Endothelial cell of umbilical vein (primary cell): ENCODE measurements around the gene COPS3.

Experiments
- EZH2 ChIP-seq: IDR thresholded peaks from 2 replicates; pipeline ENCODE4 v1.6.1; 2012; ENCODE audit warnings: borderline replicate concordance, low read depth, mild to moderate bottlenecking, moderate library complexity, low read length, inconsistent platforms; ENCODE audit not compliant: severe bottlenecking
- POLR2A ChIP-seq: IDR thresholded peaks from 2 replicates; pipeline ENCODE4 v1.6.1; 2012; ENCODE audit warnings: low read depth, mild to moderate bottlenecking, control low read depth, low read length
- TF ChIP-seq, protein P1 (sequence below), 2 donors: IDR thresholded peaks; 1 replicate in 1 of 2; 2 replicates in 1 of 2; pipeline ENCODE4 v1.5.1; 2011; ENCODE audit warnings: low read length in 2 of 2, mild to moderate bottlenecking in 2 of 2, moderate library complexity in 2 of 2, control low read depth in 1 of 2, inconsistent platforms in 1 of 2, low read depth in 1 of 2; ENCODE audit not compliant: insufficient read depth in 1 of 2; ENCODE audit errors: extremely low read depth in 1 of 2

DNA sequence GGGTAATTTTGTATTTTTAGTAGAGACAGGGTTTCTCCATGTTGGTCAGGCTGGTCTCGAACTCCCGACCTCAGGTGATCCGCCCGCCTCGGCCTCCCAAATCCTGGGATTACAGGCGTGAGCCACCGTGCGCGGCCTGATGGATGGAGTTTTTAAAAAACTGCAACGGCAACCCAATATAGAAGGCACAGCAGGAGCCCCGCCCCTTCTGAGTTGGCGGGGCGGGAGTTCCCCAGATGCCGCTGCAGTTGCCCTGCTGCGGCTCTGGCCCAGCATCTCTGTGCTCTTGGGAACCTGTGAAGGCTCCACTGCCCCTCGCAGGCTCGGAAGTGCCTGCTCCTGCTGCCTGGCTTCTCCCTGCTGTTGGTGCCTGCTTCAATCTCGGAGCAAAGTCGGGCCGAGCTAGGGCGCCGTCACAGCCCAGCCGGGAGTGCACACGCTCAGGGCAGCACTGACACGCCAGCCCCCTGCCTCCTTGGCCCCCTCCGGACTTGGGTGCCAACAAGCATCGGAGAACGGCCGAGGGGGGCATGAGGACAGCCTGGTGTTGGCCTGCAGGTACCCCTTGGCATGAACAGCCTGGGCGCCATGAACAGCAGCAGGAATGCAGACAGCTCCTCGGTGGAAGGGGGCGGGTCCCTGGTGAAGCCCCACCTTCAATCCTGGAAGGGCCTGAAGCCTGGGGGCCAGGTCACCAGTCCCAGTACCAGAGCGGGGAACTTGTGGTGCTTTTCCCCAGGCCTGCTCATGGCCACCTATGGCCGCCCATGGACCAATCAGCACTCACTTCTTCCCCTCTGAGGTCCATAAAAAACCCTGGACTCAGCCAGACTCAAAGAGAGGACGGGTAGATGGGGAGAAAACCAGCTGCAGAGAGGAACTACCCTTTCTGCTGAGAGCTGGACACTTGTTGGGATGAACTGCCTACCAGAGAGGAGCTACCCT lies 19.9 kb upstream of the COPS3 start:
- TF ChIP-seq, protein P1, sequence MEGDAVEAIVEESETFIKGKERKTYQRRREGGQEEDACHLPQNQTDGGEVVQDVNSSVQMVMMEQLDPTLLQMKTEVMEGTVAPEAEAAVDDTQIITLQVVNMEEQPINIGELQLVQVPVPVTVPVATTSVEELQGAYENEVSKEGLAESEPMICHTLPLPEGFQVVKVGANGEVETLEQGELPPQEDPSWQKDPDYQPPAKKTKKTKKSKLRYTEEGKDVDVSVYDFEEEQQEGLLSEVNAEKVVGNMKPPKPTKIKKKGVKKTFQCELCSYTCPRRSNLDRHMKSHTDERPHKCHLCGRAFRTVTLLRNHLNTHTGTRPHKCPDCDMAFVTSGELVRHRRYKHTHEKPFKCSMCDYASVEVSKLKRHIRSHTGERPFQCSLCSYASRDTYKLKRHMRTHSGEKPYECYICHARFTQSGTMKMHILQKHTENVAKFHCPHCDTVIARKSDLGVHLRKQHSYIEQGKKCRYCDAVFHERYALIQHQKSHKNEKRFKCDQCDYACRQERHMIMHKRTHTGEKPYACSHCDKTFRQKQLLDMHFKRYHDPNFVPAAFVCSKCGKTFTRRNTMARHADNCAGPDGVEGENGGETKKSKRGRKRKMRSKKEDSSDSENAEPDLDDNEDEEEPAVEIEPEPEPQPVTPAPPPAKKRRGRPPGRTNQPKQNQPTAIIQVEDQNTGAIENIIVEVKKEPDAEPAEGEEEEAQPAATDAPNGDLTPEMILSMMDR (IDR thresholded peaks at IDR 0.05; ENCODE audit: extremely low read depth in 1 of 2, insufficient read depth in 1 of 2, low read depth in 1 of 2, low read length in 2 of 2), result no peak
- TF ChIP-seq POLR2A, result no peak
- no peak for TF ChIP-seq EZH2
